HCT116 (cell line): ENCODE results near the gene GRIK4. TPM values are rescaled to one million over a fixed set of nuclear protein-coding genes. Genes with fewer than 3 reads are reported as not detected.

Experiments used
- ATAC-seq: fragments of 200-7000 bp; cut with Tn5 transposase; 2 replicates; pipeline ENCODE4 v1.9.1; 2020; ENCODE audit warnings: mild to moderate bottlenecking, moderate library complexity
- BruUV-seq: library from RNA; stranded (reverse); fragments of 400-500 nt; replicated peaks from 2 replicates; lab custom pipeline; 2021; lab: Mats Ljungman, UMichigan
- CTCF ChIA-PET: fragments of 300-600 bp; sonication (Branson Sonifier 250); formaldehyde crosslinking; loops from one replicate; lab custom pipeline; 2021; ENCODE audit warnings: antibody characterized with exemption; lab: Charles Lee
- POLR2A ChIA-PET: fragments of 300-600, 350-600 bp; sonication (Branson Sonifier 250); formaldehyde crosslinking; loops from one replicate; lab custom pipeline; 2021; ENCODE audit warnings: antibody characterized with exemption; lab: Charles Lee
- RAD21 ChIA-PET, 2 experiments: fragments of 300-600 bp; sonication (Branson Sonifier 250); formaldehyde crosslinking; loops; one replicate each; lab custom pipeline; 2023; ENCODE audit warnings: low total read pairs in 2 of 2; ENCODE audit not compliant: uncharacterized antibody in 2 of 2, unreplicated experiment in 2 of 2, low non-redundant PET in 1 of 2; lab: Charles Lee
- DNase-seq: peaks from one replicate; pipeline ENCODE4 v3.0.0-alpha.2; 2010; ENCODE audit warnings: low read depth, low spot score
- H2AFZ ChIP-seq: fragments of 200-600 bp; shearing (Covaris generic), sonication (generic); 2 replicates; pipeline ENCODE4 v1.6.1; 2017; ENCODE audit warnings: low read depth, mixed run types, mixed read lengths, antibody characterized with exemption, low read length; ENCODE audit not compliant: poor library complexity, severe bottlenecking
- H3K27ac ChIP-seq: 2 replicates; pipeline ENCODE4 v1.5.1; 2012; ENCODE audit warnings: low read depth, low read length
- H3K27me3 ChIP-seq: fragments of 200-600 bp; sonication (generic); 2 replicates; pipeline ENCODE4 v1.6.1; 2016; ENCODE audit warnings: mixed run types, low read length, mixed read lengths; ENCODE audit not compliant: insufficient read depth
- H3K36me3 ChIP-seq, 2 experiments: fragments of 200-500 bp in 1 of 2; fragments of 200-600 bp in 1 of 2; sonication (Bioruptor generic) in 1 of 2; sonication (generic) in 1 of 2; 2 replicates each; pipeline versions ENCODE4 v1.5.1 to v1.6.1; 2014 to 2016; ENCODE audit warnings: low read length in 2 of 2, inconsistent platforms in 1 of 2, mixed read lengths in 1 of 2, mixed run types in 1 of 2; ENCODE audit not compliant: insufficient read depth in 2 of 2, control insufficient read depth in 1 of 2
- H3K4me1 ChIP-seq, 2 experiments: fragments of 200-600 bp in 1 of 2; sonication (generic) in 1 of 2; 2 replicates each; pipeline versions ENCODE4 v1.5.1 to v1.6.1; 2012 to 2017; ENCODE audit warnings: low read length in 2 of 2, inconsistent platforms in 1 of 2, mild to moderate bottlenecking in 1 of 2, mixed read lengths in 1 of 2, mixed run types in 1 of 2, moderate library complexity in 1 of 2; ENCODE audit not compliant: insufficient read depth in 2 of 2, control insufficient read depth in 1 of 2
- H3K4me2 ChIP-seq: fragments of 200-600 bp; sonication (generic); 2 replicates; pipeline ENCODE4 v1.6.1; 2017; ENCODE audit warnings: mixed run types, low read length, mixed read lengths
- H3K4me3 ChIP-seq, 2 experiments: fragments of 200-600 bp in 1 of 2; sonication (generic) in 1 of 2; replicated peaks in 1 of 2; 2 replicates each; pipeline ENCODE4 v1.5.1; 2011 to 2016; ENCODE audit warnings: low read length in 2 of 2, control low read depth in 1 of 2, low read depth in 1 of 2, mild to moderate bottlenecking in 1 of 2, mixed read lengths in 1 of 2, mixed run types in 1 of 2
- H3K79me2 ChIP-seq: fragments of 200-600 bp; sonication (generic); 2 replicates; pipeline ENCODE4 v1.6.1; 2017; ENCODE audit warnings: mild to moderate bottlenecking, mixed run types, low read length, moderate library complexity, mixed read lengths; ENCODE audit not compliant: insufficient read depth
- H3K9ac ChIP-seq: fragments of 200-600 bp; sonication (generic); 2 replicates; pipeline ENCODE4 v1.6.1; 2016; ENCODE audit warnings: low read length, mixed read lengths
- H3K9me2 ChIP-seq: fragments of 200-600 bp; sonication (generic), shearing (Covaris generic); 2 replicates; pipeline ENCODE4 v1.6.1; 2017; ENCODE audit warnings: mixed run types, mild to moderate bottlenecking, moderate library complexity; ENCODE audit not compliant: insufficient read depth
- H3K9me3 ChIP-seq, 2 experiments: fragments of 200-500 bp in 1 of 2; fragments of 200-600 bp in 1 of 2; sonication (Bioruptor generic) in 1 of 2; sonication (generic) in 1 of 2; 2 replicates each; pipeline ENCODE4 v1.6.1; 2014 to 2017; ENCODE audit warnings: low read length in 2 of 2, mixed read lengths in 2 of 2, inconsistent platforms in 1 of 2, low read depth in 1 of 2, mild to moderate bottlenecking in 1 of 2, mixed run types in 1 of 2, moderate library complexity in 1 of 2; ENCODE audit not compliant: control insufficient read depth in 1 of 2, insufficient read depth in 1 of 2
- H4K20me1 ChIP-seq: fragments of 200-600 bp; sonication (generic), shearing (Covaris generic); 2 replicates; pipeline ENCODE4 v1.6.1; 2017; ENCODE audit warnings: mixed run types, mild to moderate bottlenecking, moderate library complexity; ENCODE audit not compliant: insufficient read depth
- CBX3 ChIP-seq: IDR thresholded peaks from 2 replicates; pipeline ENCODE4 v1.6.1; 2012; ENCODE audit warnings: low read depth
- EZH2phosphoT487 ChIP-seq: fragments of 200-600 bp; IDR thresholded peaks from 2 replicates; pipeline ENCODE4 v1.6.1; 2018; ENCODE audit warnings: antibody characterized with exemption, borderline replicate concordance
- FOSL1 ChIP-seq: IDR thresholded peaks from 2 replicates; pipeline ENCODE4 v1.6.1; 2012; ENCODE audit warnings: low read depth
- POLR2AphosphoS5 ChIP-seq: IDR thresholded peaks from 2 replicates; pipeline ENCODE4 v1.6.1; 2011; ENCODE audit warnings: mild to moderate bottlenecking, low read depth, low read length, moderate library complexity
- SIN3A ChIP-seq: IDR thresholded peaks from 2 replicates; pipeline ENCODE4 v1.6.1; 2012; ENCODE audit warnings: low read depth
- SRF ChIP-seq: IDR thresholded peaks from 2 replicates; pipeline ENCODE4 v1.6.1; 2012; ENCODE audit warnings: low read depth
- intact Hi-C: fragments of 100-400 bp; cut with micrococcal nuclease; formaldehyde crosslinking; loops from 2 replicates; pipeline ENCODE4 v1.10.0; 2022
- total RNA-seq: library from RNA; stranded (reverse); gene quantifications from one replicate; pipeline ENCODE4 v1.2.1, GENCODE V29; 2021; ENCODE audit not compliant: unreplicated experiment
- TF ChIP-seq, protein P1 (sequence below), 3 experiments: fragments of 200-600 bp in 1 of 3; sonication (generic) in 1 of 3; IDR thresholded peaks in 2 of 3; conservative IDR thresholded peaks in 1 of 3; 2 replicates each; pipeline ENCODE4 v1.5.1; 2012 to 2017; ENCODE audit warnings: low read depth in 2 of 3, low read length in 2 of 3, antibody characterized with exemption in 1 of 3, borderline replicate concordance in 1 of 3, control low read depth in 1 of 3, mild to moderate bottlenecking in 1 of 3, mixed read lengths in 1 of 3, mixed run types in 1 of 3, moderate library complexity in 1 of 3; ENCODE audit not compliant: insufficient read depth in 1 of 3
- TF ChIP-seq, protein P2 (sequence below): IDR thresholded peaks from 2 replicates; pipeline ENCODE4 v1.6.1; 2012; ENCODE audit warnings: low read depth

The GRIK4 gene
- total RNA-seq, 1 experiment from 2014 or later, result 0.52 TPM

DNA sequence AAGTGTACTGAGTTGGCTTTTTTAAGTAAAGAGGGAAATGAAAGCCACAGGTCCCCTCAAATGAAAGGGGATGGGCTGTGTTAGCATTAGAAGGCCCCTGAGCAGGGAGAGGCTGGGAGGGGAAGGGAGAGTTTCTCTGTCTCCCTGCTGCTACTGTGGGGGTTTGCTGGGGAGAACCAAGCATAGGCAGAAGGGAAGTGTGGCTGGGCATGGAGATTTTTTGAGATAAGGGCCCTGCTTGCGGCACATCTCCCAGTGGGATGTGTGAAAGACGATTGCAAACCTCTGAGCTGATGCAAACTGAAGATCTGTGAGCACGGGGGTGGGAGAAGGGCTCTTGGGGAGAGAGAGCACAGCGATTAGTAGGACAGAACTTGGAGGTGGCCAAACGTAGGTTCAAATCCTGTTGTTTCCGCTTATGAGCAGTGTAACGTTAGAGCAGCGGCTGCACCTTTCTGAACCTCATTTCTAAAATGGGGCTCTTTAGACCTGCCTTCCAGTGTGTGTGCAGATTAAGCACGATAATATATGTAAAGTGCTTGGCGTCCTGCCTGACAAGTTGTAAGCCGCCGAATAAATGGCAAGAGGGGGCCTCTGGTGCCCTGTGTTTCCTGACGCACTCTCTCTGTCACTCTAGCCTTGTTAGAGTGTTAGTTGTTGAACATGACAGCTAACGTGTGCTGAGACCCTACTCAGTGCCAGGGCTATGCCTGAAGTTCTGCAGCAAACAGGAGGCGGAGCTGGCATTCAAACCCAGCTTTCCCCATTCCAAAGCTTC, 122.3 kb downstream of the GRIK4 start:
- RAD21 ChIA-PET, result no interaction called here

More for the DNA sequence above, 122.3 kb downstream of the GRIK4 start:
- H3K36me3 ChIP-seq, result no peaks in the 10 kb centered on the region
- no peak overlapping the region for H3K27ac ChIP-seq
- no peak overlapping the region for H3K4me2 ChIP-seq
- no peak overlapping the region for H3K4me3 ChIP-seq
- H2AFZ ChIP-seq, result no peak overlapping the region
- no peaks in the 10 kb centered on the region for H3K9me2 ChIP-seq
- intact Hi-C loops, result no loop called here
- no peaks in the 10 kb centered on the region for H3K9me3 ChIP-seq
- POLR2A ChIA-PET, result no interaction called here
- no peak for DNase-seq
- no peak overlapping the region for H3K9ac ChIP-seq
- no peaks in the 10 kb centered on the region for H3K4me1 ChIP-seq
- no peaks in the 10 kb centered on the region for H3K27me3 ChIP-seq
- no peaks in the 10 kb centered on the region for H4K20me1 ChIP-seq
- no peaks in the 10 kb centered on the region for H3K79me2 ChIP-seq
- CTCF ChIA-PET, result no interaction called here
- TF ChIP-seq CBX3 (no peak), FOSL1 (no peak), EZH2phosphoT487 (no peak), POLR2AphosphoS5 (no peak), SRF (no peak), SIN3A (no peak)
- TF ChIP-seq, protein P1, sequence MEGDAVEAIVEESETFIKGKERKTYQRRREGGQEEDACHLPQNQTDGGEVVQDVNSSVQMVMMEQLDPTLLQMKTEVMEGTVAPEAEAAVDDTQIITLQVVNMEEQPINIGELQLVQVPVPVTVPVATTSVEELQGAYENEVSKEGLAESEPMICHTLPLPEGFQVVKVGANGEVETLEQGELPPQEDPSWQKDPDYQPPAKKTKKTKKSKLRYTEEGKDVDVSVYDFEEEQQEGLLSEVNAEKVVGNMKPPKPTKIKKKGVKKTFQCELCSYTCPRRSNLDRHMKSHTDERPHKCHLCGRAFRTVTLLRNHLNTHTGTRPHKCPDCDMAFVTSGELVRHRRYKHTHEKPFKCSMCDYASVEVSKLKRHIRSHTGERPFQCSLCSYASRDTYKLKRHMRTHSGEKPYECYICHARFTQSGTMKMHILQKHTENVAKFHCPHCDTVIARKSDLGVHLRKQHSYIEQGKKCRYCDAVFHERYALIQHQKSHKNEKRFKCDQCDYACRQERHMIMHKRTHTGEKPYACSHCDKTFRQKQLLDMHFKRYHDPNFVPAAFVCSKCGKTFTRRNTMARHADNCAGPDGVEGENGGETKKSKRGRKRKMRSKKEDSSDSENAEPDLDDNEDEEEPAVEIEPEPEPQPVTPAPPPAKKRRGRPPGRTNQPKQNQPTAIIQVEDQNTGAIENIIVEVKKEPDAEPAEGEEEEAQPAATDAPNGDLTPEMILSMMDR (IDR thresholded peaks at IDR 0.05 in 2 of 3, conservative IDR thresholded peaks at IDR 0.05 in 1 of 3; ENCODE audit: borderline replicate concordance in 1 of 3, insufficient read depth in 1 of 3, low read depth in 2 of 3, low read length in 2 of 3), result no peak
- TF ChIP-seq, protein P2, sequence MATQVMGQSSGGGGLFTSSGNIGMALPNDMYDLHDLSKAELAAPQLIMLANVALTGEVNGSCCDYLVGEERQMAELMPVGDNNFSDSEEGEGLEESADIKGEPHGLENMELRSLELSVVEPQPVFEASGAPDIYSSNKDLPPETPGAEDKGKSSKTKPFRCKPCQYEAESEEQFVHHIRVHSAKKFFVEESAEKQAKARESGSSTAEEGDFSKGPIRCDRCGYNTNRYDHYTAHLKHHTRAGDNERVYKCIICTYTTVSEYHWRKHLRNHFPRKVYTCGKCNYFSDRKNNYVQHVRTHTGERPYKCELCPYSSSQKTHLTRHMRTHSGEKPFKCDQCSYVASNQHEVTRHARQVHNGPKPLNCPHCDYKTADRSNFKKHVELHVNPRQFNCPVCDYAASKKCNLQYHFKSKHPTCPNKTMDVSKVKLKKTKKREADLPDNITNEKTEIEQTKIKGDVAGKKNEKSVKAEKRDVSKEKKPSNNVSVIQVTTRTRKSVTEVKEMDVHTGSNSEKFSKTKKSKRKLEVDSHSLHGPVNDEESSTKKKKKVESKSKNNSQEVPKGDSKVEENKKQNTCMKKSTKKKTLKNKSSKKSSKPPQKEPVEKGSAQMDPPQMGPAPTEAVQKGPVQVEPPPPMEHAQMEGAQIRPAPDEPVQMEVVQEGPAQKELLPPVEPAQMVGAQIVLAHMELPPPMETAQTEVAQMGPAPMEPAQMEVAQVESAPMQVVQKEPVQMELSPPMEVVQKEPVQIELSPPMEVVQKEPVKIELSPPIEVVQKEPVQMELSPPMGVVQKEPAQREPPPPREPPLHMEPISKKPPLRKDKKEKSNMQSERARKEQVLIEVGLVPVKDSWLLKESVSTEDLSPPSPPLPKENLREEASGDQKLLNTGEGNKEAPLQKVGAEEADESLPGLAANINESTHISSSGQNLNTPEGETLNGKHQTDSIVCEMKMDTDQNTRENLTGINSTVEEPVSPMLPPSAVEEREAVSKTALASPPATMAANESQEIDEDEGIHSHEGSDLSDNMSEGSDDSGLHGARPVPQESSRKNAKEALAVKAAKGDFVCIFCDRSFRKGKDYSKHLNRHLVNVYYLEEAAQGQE, result no peak
- TF ChIP-seq, all 23 proteins: peak for 0
- no peak for ATAC-seq
- BruUV-seq, result no TSS peak
